Sigmoid colon (tissue), 4 donors: ENCODE results near the gene KCNQ5.

ENCODE experiments used
- CTCF ChIP-seq, 4 experiments: fragments of 450-650 bp in 3 of 4; fragments of 200-600 bp in 1 of 4; IDR thresholded peaks; one replicate each; pipeline ENCODE4 v1.5.1; 2016 to 2019; ENCODE audit warnings: antibody characterized with exemption in 4 of 4, mild to moderate bottlenecking in 3 of 4, moderate library complexity in 2 of 4
- EP300 ChIP-seq, 4 donors: sonication (generic); formaldehyde crosslinking; IDR thresholded peaks; one replicate each; pipeline ENCODE4 v1.6.1; 2017; ENCODE audit warnings: antibody characterized with exemption in 4 of 4
- POLR2A ChIP-seq, 2 donors: fragments of 450-650 bp; IDR thresholded peaks; one replicate each; pipeline ENCODE4 v1.6.1; 2016; ENCODE audit warnings: antibody characterized with exemption in 2 of 2, mild to moderate bottlenecking in 2 of 2, moderate library complexity in 2 of 2
- POLR2AphosphoS5 ChIP-seq, 4 donors: sonication (generic); formaldehyde crosslinking; IDR thresholded peaks; one replicate each; pipeline ENCODE4 v1.6.1; 2017; ENCODE audit warnings: antibody characterized with exemption in 4 of 4

DNA sequence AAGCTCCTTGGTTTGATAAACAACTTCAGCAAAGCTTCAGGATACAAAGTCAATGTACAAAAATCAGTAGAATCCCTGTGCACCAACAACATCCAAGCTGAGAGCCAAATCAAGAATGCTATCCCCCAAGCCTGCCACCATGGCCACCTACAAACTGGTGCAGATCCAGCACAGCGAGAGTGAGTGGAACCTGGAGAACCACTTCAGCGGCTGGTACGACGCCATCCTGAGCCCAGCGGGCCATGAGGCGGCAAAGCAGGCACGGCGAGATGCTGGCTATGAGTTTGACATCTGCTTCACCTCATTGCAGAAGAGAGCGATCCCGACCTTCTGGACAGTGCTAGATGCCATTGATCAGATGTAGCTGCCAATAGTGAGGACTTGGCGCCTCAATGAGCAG is 433.1 kb downstream of the KCNQ5 start:
- TF ChIP-seq CTCF (IDR thresholded peaks at IDR 0.05) (no peak), POLR2A (IDR thresholded peaks at IDR 0.05) (no peak), EP300 (IDR thresholded peaks at IDR 0.05) (no peak), POLR2AphosphoS5 (IDR thresholded peaks at IDR 0.05) (no peak)
